Measurements from ENCODE around the gene KLHDC4.

Gene KLHDC4

DNA sequence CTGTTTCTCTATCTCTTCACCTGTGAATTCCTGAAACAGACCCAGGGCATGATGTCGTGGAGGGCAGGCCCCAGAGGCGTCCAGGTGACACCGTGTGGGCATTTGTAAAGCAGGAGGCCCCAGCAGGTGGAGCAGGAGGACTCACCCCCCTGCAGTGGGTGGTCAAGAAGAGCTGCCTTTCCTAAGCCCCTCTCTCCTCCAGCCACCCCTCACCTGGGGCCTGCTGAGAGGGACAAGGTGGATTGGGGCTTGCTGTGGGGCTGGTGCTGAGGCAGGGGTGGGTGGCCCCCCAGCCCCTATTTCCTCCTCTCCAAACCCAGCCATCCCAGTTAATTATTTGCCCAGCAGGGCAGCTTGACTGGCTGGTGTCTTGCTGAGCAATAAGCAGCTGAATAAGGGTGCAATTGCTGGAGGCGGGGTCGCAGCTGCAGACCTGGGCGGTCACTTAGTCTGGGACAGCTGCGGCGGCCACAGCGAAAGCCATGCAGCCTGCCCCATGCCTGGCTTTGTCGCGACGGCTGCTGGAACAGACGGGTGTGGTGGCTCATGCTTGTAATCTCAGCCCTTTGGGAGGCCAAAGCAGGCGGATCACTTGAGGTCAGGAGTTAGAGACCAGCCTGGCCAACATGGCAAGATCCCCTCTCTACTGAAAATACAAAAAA, 107.1 kb downstream of the KLHDC4 start:
- no peak for DNase-seq (ENCODE audit: low read depth in 2 of 2)

All from stimulated activated CD8-positive, alpha-beta memory T cell treated with anti-CD3 and anti-CD28 coated beads, Interleukin-7, amount 100 ng/mL, for 4 hours (primary cell).